NCI-H187 treated with DMSO at 0.1 percent for 48 hours (cell line): ENCODE data around the gene EZR.
A peak's percentile ranks its signal among the peaks of the same experiment; 100 is the strongest.

Experiments
- DNase-seq: peaks from one replicate; lab custom pipeline; 2025; lab: John Stamatoyannopoulos, UW

The EZR gene

GRCh38 chr6:158775832-158776231 lies 43.3 kb downstream of the EZR start:
- no peak for DNase-seq

- DNase-seq = no peak
These were observed 44.3 kb downstream of the EZR start for GRCh38 chr6:158774717-158775449.

GRCh38 chr6:158773581-158774449 lies 45.4 kb downstream of the EZR start:
- DNase-seq = no peak

- DNase-seq = no peak
These were observed 46.3 kb downstream of the EZR start for GRCh38 chr6:158772851-158773371.

DNA sequence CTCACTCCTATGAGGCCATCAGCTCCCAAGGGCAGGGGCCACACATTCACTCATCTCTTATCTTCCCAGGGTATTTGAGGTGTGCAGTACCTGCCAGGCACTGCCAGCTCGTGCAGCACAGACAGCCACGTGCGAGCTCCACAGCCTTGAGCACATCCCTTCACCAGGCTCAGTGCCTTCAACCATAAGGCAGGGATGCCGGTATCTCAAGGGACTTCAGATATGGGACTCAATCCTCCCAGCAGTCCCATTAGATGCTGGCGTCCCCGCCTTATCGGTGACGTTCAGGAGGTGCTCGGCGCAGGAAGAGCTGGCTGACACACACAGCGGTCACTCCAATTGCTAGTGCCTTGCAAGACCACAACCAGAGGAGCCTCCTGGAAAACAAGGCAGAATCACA lies 47.0 kb downstream of the EZR start:
- no peak for DNase-seq

GRCh38 chr6:158771399-158772152 lies 47.6 kb downstream of the EZR start:
- no peak for DNase-seq

DNA sequence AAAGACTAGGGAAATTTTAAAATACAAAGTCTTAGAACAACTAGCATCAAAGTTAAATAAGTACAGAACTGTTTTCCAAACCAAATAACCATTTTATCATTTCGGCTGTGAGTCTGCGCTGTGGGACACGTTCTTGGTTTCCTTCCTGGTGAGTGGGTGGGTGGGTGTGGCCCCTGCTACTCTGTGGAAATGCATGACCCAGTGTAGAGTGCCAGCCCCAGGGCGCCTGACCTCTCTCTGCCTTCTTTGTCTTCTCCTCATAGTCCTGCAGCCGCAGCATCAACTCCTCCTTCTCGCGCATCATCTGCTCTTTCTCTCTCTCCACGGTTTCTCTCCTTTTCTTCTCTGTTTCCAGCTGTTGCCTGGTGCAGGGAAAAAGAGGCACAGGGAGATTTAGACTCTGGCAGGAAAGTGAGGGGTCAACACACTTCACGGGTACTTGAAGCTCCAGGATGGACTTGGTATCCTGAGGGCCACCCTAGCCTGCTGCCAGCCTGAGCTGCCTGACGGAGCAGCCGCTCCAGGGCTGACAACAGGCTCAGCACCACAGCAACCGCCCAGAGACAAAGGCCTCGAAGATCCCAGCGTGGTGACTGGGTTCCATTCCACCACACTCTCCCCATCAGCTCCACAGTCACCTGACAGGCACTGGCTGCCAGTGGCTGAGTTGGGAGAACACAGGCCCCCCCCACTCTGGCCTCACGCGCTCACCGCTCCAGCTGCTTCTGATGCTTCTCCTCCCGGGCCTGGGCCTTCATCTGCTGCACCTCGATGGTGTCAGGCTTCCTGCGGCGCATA lies 48.4 kb downstream of the EZR start:
- no peak for DNase-seq

DNA sequence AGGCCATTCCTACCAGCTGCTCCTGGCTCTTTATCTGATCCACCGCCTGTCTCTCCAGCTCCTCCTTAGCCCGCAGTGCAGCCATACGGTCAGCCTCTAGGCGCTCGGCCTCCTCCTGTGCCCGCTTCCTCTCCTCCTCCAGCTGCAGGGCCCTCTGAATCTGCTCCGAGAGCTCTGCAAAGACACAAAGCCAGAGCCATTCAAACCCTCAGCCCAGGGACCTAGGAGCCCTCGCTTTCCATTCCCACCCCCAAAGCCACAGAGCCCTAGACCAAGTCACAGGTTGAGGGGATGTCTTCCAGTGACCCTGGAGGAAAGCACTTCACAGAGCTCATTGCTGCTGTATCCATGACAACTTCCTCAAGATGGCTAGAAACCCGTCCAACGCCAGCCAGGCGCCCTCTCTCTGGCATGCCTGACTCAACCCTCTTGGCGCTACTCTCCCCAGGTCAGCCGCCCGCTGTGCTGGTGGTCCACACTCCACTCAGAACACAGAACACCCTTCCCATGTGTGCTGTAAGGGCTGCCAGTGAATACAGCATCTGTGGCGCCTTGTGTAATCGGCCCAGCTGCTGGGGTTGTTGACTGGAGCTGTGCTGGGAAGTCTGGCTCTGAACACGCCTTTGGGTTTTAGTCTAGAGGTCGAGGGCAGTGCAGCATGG lies 49.3 kb downstream of the EZR start:
- DNase-seq = peak; percentile 30

- DNase-seq = no peak
These were observed 49.9 kb downstream of the EZR start for GRCh38 chr6:158769234-158769770.

DNA sequence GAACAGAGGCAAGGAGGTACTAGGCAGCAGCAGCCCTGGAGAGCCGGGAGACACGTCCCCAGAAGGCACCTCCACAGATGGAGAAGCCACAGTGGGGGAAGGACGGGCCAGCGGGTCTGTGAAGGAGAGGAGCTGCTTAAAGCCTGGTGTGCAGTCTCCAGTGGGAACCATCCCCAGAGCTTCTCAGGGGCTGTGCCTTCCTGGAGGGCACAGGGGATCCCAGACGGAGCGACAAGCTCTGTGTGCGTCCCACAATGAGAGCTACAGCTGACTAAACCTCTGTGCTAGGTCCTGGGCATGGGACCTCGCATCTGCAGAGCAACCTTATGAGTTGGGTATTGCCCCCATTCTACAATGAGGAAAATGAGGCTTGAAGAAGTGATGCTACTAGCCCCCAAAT lies 50.7 kb downstream of the EZR start:
- DNase-seq = no peak

DNA sequence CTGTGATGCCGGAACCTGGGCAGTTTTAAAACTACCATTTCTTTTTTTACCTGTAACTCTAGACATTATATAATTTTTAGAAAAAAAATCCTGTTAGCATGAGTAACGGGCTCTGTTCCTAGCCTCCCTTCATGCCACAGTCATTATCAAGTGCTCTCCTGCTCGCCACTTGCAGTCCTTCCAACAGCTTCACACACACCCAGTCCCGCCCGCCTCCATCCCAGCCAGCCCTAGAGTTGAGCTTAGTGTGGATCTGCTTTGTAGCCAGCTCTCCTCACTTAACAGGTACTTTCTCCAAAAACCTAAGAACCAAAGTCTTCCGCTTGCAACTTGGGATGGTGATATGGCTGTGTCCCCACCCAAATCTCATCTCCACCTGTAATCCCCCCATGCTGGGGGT lies 51.5 kb downstream of the EZR start:
- DNase-seq = no peak

DNA sequence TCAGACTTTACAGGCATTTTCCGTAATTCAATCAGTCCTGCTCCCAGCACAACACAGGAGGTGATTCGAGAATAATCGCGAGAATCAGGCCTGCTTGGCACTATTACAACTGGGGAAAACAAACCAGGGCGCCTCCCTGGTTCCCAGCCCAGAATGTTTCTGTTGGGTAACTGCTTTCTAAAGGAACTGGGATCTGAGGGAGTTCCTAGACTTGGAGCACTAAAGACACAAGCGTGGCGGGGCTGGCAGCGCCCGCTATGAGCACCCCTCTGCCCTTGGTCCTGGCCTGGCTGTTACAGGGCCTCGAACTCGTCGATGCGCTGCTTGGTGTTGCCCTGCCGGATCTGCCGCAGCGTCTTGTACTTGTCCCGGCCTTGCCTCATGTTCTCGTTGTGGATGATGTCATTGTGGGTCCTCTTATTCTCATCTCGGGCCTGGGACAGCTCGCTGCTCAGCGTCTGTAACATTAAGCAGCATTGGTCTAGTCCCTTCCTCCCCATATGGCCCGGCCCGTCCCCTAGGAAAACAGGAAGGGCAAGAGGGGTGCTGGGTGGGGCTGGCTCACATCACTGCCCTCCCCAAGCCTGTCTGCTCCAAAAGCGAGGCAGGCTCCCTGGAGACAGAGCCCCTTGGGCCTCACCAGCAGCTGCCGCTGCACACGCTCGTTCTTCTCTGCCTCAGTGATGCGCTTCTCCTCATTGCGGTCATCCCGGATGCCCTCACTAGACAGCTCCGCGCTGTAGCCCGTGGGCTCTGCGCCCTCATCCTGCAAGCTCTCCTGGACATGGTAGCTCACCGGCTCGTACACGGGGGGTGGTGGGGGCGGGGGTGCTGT lies 52.3 kb downstream of the EZR start:
- DNase-seq = no peak

- no peak for DNase-seq
These were observed 53.6 kb downstream of the EZR start for GRCh38 chr6:158765499-158766068.

GRCh38 chr6:158764926-158765325 lies 54.2 kb downstream of the EZR start:
- no peak for DNase-seq

DNA sequence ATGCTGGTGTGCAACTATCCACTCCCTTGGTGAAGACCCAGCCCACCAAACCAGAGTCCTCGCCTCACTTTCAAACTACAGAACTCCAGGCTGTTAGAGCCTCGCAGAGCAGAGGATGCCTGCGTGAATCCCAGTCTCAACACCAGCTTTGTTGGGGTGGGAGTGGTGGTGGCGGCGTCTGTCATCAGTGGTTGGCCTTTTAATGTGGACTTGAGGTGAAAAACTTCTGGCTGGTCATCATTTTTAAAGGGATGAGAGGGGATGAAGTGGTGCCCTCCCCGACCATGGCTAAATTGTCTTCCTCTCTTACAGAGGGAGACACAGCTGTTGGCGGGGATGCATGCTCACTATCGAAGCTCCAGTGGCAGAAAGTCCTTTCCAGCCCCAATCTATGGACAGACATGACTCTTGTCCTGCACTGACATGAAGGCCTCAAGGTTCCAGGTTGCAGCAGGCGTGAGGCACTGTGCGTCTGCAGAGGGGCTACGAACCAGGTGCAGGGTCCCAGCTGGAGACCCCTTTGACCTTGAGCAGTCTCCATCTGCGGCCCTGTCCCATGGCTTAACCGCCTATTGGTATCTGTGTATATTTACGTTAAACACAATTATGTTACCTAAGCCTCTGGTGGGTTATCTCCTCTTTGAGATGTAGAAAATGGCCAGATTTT lies 54.9 kb downstream of the EZR start:
- DNase-seq = no peak

DNA sequence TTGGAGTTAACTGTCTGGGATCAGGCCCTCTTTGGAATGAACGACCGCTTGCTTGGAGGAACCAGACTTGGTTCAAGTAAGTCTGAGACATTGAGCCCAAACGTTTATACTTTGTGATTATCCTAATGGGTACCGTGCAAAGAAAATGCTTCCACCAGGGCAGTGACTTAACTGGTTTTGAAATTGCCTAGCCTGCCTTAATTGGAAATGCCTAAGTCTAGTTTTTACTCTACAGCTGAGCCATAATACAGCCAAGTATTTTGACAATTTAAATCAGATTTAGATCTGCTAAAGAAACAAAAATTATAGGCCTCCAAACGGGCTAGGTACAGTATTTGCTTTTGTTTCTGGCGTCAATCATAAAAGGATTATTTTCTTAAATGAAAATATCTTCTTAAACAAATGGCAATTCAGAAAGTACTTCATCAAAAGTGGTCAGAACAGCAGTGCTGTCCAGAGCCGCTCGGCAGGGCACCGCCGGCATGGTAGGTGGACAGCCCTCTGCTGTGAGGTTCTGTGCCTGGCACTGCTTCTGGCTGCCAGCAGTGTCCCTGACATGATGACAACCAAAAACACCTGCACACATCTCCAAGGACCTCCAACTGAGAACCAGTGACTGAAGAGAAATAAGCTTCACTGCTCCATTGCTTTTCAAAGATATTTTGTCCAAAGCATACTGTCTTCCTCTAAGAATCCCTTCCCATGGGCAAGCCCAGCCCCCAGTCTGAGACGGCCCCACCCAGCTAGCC lies 55.6 kb downstream of the EZR start:
- no peak for DNase-seq

- no peak for DNase-seq
These were observed 56.3 kb downstream of the EZR start for GRCh38 chr6:158762787-158763433.

DNA sequence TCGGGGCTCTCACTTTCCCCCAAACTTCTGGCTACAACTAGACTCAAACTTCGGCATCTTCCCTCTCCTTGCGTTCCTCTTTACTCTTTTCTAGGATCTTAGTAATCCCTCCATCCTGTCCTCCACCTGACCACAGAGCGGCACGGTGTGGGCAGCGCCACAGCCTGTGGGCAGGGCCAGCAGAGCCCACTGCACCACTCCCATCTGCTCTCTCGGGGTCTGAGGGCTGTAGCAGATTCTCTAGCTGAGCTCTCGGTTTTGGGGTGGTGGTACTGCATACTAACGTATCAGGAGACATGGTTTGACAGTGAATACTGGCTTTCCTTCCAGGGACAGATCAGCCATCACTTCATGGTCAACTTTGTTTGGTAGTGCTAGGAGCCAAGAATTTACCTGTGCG lies 57.4 kb downstream of the EZR start:
- DNase-seq = no peak
